MCF 10A (cell line): Measurements from ENCODE around the gene CALY. TPM values are rescaled to one million over a fixed set of nuclear protein-coding genes. Genes with fewer than 3 reads are reported as not detected.

Experiments
- BruUV-seq: library from RNA; stranded (reverse); fragments of 400-500 nt; replicated peaks from 2 replicates; lab custom pipeline; 2021; lab: Mats Ljungman, UMichigan
- CTCF ChIA-PET: fragments of 300-600 bp; sonication (Branson Sonifier 250); formaldehyde crosslinking; extraction: SDS; loops from one replicate; lab custom pipeline; 2021; ENCODE audit warnings: antibody characterized with exemption, inconsistent platforms; lab: Yijun Ruan, JAX
- POLR2A ChIA-PET: fragments of 300-600, 350-650 bp; sonication (Branson Sonifier 250); formaldehyde crosslinking; extraction: SDS; loops from one replicate; lab custom pipeline; 2020; ENCODE audit warnings: antibody characterized with exemption, inconsistent platforms; lab: Yijun Ruan, JAX
- DNase-seq: peaks from one replicate; pipeline ENCODE4 v3.0.0-alpha.2; 2018; ENCODE audit not compliant: unreplicated experiment
- H3K27ac Mint-ChIP-seq: one replicate; pipeline ENCODE4 v1.8.0; 2022; ENCODE audit warnings: mild to moderate bottlenecking, low read depth, mixed read lengths; ENCODE audit not compliant: unreplicated experiment
- H3K27me3 Mint-ChIP-seq: one replicate; pipeline ENCODE4 v1.8.0; 2022; ENCODE audit warnings: mixed read lengths; ENCODE audit not compliant: insufficient read depth, unreplicated experiment
- H3K36me3 Mint-ChIP-seq: one replicate; pipeline ENCODE4 v1.8.0; 2022; ENCODE audit warnings: mild to moderate bottlenecking, moderate library complexity, mixed read lengths; ENCODE audit not compliant: insufficient read depth, unreplicated experiment
- H3K4me1 Mint-ChIP-seq: one replicate; pipeline ENCODE4 v1.8.0; 2022; ENCODE audit warnings: mixed read lengths; ENCODE audit not compliant: insufficient read depth, unreplicated experiment
- H3K4me3 Mint-ChIP-seq: one replicate; pipeline ENCODE4 v1.8.0; 2022; ENCODE audit warnings: mild to moderate bottlenecking, moderate library complexity, mixed read lengths; ENCODE audit not compliant: unreplicated experiment
- H3K9me3 Mint-ChIP-seq: one replicate; pipeline ENCODE4 v1.8.0; 2022; ENCODE audit warnings: mixed read lengths; ENCODE audit not compliant: unreplicated experiment
- intact Hi-C: fragments of 100-400 bp; cut with micrococcal nuclease; formaldehyde crosslinking; loops from 2 replicates; pipeline ENCODE4 v1.14.1; 2022
- total RNA-seq: library from RNA; stranded (reverse); gene quantifications from 2 replicates; pipeline ENCODE4 v1.2.3, GENCODE V29; 2022
- TF ChIP-seq, protein P1 (sequence below): fragments of 200-600 bp; IDR thresholded peaks from one replicate; pipeline ENCODE4 v1.8.0; 2022; ENCODE audit warnings: antibody characterized with exemption, mild to moderate bottlenecking; ENCODE audit not compliant: unreplicated experiment

CALY gene
- total RNA-seq, 1 experiment from 2014 or later = not detected

DNA sequence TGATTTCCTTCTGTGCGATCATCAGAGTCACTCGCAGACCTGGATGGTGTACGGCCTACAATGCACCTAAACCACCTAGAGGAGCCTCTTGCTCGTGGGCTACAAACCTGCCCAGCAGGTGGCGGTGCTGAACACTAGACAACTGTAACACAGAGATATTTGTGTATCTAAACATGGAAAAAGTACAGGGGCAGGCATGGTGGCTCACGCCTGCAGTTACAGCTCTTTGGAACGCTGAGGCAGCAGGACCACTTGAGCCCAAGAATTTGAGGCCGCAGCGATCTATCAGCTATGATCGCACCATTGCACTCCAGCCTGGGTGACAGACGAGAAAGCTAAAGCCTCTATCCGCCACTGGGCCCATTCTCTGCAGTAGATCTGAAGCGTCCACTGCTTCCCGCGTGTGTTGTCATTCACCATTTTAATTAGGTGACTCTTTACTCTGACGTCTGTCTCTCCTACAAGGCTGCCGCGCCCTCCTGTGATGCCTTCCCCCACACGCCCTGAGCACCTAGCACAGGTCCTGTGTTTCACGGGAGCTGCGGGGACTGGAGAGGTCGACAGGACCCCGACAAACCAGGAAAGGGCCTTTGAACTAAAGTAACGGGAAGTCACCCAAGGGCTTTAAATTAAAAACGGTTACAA is 28.8 kb downstream of the CALY start:
- peak; percentile 83 for DNase-seq
- TF ChIP-seq, protein P1, sequence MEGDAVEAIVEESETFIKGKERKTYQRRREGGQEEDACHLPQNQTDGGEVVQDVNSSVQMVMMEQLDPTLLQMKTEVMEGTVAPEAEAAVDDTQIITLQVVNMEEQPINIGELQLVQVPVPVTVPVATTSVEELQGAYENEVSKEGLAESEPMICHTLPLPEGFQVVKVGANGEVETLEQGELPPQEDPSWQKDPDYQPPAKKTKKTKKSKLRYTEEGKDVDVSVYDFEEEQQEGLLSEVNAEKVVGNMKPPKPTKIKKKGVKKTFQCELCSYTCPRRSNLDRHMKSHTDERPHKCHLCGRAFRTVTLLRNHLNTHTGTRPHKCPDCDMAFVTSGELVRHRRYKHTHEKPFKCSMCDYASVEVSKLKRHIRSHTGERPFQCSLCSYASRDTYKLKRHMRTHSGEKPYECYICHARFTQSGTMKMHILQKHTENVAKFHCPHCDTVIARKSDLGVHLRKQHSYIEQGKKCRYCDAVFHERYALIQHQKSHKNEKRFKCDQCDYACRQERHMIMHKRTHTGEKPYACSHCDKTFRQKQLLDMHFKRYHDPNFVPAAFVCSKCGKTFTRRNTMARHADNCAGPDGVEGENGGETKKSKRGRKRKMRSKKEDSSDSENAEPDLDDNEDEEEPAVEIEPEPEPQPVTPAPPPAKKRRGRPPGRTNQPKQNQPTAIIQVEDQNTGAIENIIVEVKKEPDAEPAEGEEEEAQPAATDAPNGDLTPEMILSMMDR = peak; percentile 74
- CTCF ChIA-PET = interaction anchor here (0.5 to 2.2 kb wide), 20 partner anchors 9 to 404 kb away, joined by 3 to 14 read pairs (median 6); partner anchors contain the start of gene ECHS1
- Mint-ChIP-seq H3K27me3 (no peaks in the 10 kb centered on the region), H3K36me3 (peaks cover 28% of the 10 kb centered on the region), H3K27ac (peak overlapping the region; percentile 100), H3K4me3 (peak overlapping the region; percentile 98), H3K9me3 (no peaks in the 10 kb centered on the region), H3K4me1 (peaks cover 18% of the 10 kb centered on the region)
- POLR2A ChIA-PET = interaction anchor here (0.5 to 2.1 kb wide), 13 partner anchors 9 to 988 kb away, joined by 3 to 13 read pairs (median 3); no protein-coding TSS in a partner anchor
- BruUV-seq = no TSS peak
- intact Hi-C loops = loop anchor here (1.0 to 5.0 kb wide), 3 partner anchors 30 to 406 kb away; no protein-coding TSS in a partner anchor

DNA sequence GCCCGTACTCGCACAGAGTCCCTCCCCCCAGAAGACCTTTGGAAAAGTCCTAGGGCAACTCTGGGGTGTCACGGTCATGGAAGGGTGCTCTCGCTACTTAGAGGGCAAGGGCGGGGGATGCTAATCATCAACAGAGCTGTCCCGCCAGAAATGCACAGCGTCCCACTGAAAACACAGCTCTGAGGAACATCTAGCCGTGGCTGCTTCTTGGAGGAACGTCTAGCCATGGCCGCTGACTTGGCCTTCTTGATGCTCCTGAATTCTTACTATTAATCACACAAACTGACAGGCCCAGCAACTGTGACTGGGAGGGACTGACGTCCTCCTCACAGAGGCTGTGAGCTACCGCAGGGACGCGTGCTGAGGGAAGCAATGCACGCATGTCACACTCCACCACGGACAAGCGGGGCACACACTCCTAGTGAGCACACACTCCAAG is 29.7 kb downstream of the CALY start:
- peaks cover 35% of the 10 kb centered on the region for H3K36me3 Mint-ChIP-seq
- intact Hi-C loops = loop anchor here (1.0 to 5.0 kb wide), 3 partner anchors 29 to 405 kb away; no protein-coding TSS in a partner anchor

DNA sequence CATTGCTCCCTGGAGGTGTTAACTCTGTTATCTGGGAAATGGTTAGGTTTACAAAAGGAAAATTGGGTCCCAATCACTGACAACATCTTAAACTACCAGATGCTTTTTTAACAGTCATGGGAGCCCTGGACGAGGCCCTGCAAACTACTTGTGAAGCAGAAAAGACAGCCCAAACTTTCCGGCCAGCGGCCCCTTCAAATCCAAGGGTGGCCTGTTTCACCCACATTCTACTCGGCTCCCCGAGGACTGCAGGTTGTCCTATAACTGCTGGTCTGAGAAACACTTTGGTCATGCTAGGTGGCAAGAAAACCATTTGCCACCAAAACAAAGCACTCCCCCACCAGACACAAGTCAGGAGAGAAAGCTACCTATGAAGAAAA is 30.6 kb downstream of the CALY start:
- H3K27ac Mint-ChIP-seq = no peak overlapping the region
- POLR2A ChIA-PET = no interaction called here
- peaks cover 18% of the 10 kb centered on the region for H3K4me1 Mint-ChIP-seq
- H3K27me3 Mint-ChIP-seq = no peaks in the 10 kb centered on the region
- TF ChIP-seq, protein P1 = no peak
- no TSS peak for BruUV-seq
- no peaks in the 10 kb centered on the region for H3K9me3 Mint-ChIP-seq
- no peak for DNase-seq
- CTCF ChIA-PET = interaction anchor here (0.7 to 2.2 kb wide), 4 partner anchors 15 to 136 kb away, joined by 3 to 7 read pairs (median 6); no protein-coding TSS in a partner anchor
- peaks cover 36% of the 10 kb centered on the region for H3K36me3 Mint-ChIP-seq
- intact Hi-C loops = loop anchor here (5.0 kb wide), 2 partner anchors 164 to 404 kb away; no protein-coding TSS in a partner anchor
- H3K4me3 Mint-ChIP-seq = no peak overlapping the region

More for the DNA sequence above, 29.7 kb downstream of the CALY start:
- H3K27ac Mint-ChIP-seq = peak overlapping the region; percentile 100
- POLR2A ChIA-PET = interaction anchor here (0.9 to 1.6 kb wide), 6 partner anchors 8 to 49 kb away, joined by 3 to 6 read pairs (median 4); no protein-coding TSS in a partner anchor
- no peaks in the 10 kb centered on the region for H3K9me3 Mint-ChIP-seq
- H3K4me1 Mint-ChIP-seq = peaks cover 18% of the 10 kb centered on the region
- DNase-seq = no peak
- no peaks in the 10 kb centered on the region for H3K27me3 Mint-ChIP-seq
- CTCF ChIA-PET = interaction anchor here (0.7 to 2.2 kb wide), 19 partner anchors 8 to 956 kb away, joined by 3 to 14 read pairs (median 6); partner anchors contain the start of gene ECHS1
- H3K4me3 Mint-ChIP-seq = peak overlapping the region; percentile 98
- BruUV-seq = no TSS peak
- TF ChIP-seq, protein P1 = no peak

DNA sequence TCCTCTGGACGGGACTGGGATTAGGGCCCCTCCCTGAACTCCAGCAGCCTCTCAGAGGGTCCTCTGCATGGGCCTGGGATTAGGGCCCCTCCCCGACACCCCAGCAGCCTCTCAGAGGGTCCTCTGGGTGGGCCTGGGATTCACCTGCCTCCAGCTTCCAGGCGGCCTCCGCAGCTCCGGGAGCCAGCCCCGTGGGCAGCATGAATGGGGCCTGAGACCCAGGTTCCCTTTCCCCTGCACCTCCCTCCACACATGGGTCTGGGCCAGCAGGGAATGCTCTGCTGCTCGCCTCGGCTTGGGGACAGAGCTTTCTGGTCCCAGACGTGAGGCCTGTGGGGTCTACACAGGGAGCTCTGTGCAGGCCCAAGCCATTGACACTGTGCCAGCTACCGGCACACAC is 33.5 kb downstream of the CALY start:
- Mint-ChIP-seq H3K4me1 (peaks cover 18% of the 10 kb centered on the region), H3K9me3 (no peaks in the 10 kb centered on the region), H3K4me3 (no peak overlapping the region), H3K36me3 (peaks cover 59% of the 10 kb centered on the region), H3K27me3 (no peaks in the 10 kb centered on the region), H3K27ac (peak overlapping the region; percentile 12)
- ChIA-PET CTCF (interaction anchor here (0.6 to 1.6 kb wide), 5 partner anchors 11 to 400 kb away, joined by 3 to 10 read pairs (median 3); no protein-coding TSS in a partner anchor), POLR2A (no interaction called here)
- BruUV-seq = no TSS peak
- no peak for DNase-seq
- intact Hi-C loops = no loop called here
- TF ChIP-seq, protein P1 = no peak
